Effector memory CD8-positive, alpha-beta T cell (primary cell): Measurements from ENCODE around the gene TTL.
A peak's percentile ranks its signal among the peaks of the same experiment; 100 is the strongest.
"Not testable (repeated sequence)": the region's sequence is repeated elsewhere in the genome, so short reads cannot be mapped to it uniquely, and the experiment has no call there.

Source experiments
- ATAC-seq: fragments of 150-1000 bp; cut with Tn5 transposase; replicated peaks from 2 replicates; pipeline ENCODE4 v1.10.0; 2021; ENCODE audit warnings: mild to moderate bottlenecking, moderate library complexity
- DNase-seq, 3 experiments: peaks; one replicate each; pipeline ENCODE4 v3.0.0; 2021
- H3K27ac Mint-ChIP-seq, 2 donors: one replicate each; pipeline ENCODE4 v1.8.0; 2022; ENCODE audit warnings: mild to moderate bottlenecking in 2 of 2, mixed read lengths in 2 of 2, moderate library complexity in 2 of 2
- H3K27me3 Mint-ChIP-seq, 2 donors: one replicate each; pipeline ENCODE4 v1.8.0; 2022; ENCODE audit warnings: mixed read lengths in 2 of 2
- H3K36me3 Mint-ChIP-seq: one replicate; pipeline ENCODE4 v1.8.0; 2022; ENCODE audit warnings: mild to moderate bottlenecking, moderate library complexity, mixed read lengths; ENCODE audit not compliant: insufficient read depth
- H3K4me1 Mint-ChIP-seq, 2 donors: one replicate each; pipeline ENCODE4 v1.8.0; 2022; ENCODE audit warnings: low read depth in 2 of 2, mixed read lengths in 2 of 2
- H3K4me3 Mint-ChIP-seq, 2 donors: one replicate each; pipeline ENCODE4 v1.8.0; 2022; ENCODE audit warnings: mild to moderate bottlenecking in 2 of 2, mixed read lengths in 2 of 2, moderate library complexity in 2 of 2
- H3K9me3 Mint-ChIP-seq, 2 donors: one replicate each; pipeline ENCODE4 v1.8.0; 2022; ENCODE audit warnings: mixed read lengths in 2 of 2
- total RNA-seq, 9 experiments: gene quantifications; one replicate each; lab custom pipeline; 2026; lab: John Stamatoyannopoulos, UW

The TTL gene
- 31.8 to 69.2 (median 55.5) reads per million in 9 experiments for total RNA-seq

DNA sequence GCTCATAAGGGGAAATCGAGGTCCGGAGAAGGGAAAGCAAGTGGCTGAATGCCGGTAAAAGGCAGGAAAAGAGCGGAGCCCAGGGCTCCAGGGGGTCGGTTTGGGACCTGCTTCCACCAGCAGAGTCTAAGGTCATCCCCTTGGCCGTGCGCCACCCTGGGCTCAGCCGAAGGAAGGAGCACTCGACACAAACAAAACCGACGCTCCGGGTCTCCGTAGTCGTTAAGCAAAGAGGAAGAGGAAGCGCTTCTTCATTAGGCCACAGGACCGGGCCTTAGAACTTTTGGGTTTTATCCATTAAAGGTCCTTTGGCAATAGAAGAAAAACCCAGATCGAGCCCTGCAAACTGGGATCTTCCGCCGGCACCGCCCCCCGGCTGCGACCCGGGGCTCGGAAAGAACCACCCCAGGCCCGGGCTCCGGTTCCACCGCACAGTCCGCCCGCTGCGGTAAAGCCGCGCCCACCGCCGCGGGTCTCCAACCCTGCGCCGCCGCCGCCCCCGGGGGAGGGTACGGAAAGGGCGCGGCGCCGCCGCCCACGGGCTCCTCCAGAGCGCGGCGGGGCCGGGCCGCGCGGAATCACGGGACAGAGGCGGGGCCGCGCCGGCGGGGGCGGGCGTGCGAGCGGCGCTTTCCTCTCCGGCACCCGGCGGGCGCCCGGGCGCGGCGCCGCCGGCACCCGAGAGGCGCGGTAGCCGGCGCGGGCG is at the start of gene TTL:
Gene TTL, plus strand, starts transcription at position 629 of the 706 bp plus-strand sequence. CDS start 189 bp downstream, outside the sequence.
- Mint-ChIP-seq H3K27me3 (no peaks in the 10 kb centered on the region), H3K27ac (peak within 1 kb of the TSS; percentile 79 to 88), H3K9me3 (no peaks in the 10 kb centered on the region), H3K36me3 (peaks cover 9% of the 10 kb centered on the region), H3K4me3 (peak within 1 kb of the TSS; percentile 86 to 95), H3K4me1 (peaks cover 24 to 25% of the 10 kb centered on the region in 2 donors)
- DNase-seq (peak; percentile 62 to 72 (median 66)), ATAC-seq (peak; percentile 76)

DNA sequence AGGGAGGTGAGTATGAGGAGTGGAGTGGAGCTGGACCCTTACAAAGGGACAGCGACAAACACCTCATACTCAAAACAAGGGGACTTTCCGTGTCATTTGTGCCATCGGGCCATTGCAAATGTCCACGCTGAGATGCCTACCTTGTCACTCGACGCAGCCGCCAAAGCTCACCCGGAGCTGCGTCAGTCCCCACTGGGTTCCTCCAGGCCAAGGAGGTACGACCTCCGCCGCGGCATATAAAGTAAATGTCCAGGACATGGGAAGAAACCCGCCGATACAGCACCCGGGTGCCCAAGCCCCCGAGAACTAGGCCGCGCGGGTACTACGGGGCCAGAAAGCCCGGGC is 49.6 kb upstream of the TTL start:
- Mint-ChIP-seq H3K36me3 (peaks cover 13% of the 10 kb centered on the region), H3K4me1 (peaks cover 5 to 13% of the 10 kb centered on the region in 2 donors), H3K27ac (peak overlapping the region; percentile 75 to 94), H3K4me3 (peak overlapping the region; percentile 80 to 85), H3K27me3 (peaks cover 6 to 13% of the 10 kb centered on the region in 2 donors)
- H3K9me3 Mint-ChIP-seq, DNase-seq: not testable (repeated sequence)
- peak; percentile 0 for ATAC-seq

DNA sequence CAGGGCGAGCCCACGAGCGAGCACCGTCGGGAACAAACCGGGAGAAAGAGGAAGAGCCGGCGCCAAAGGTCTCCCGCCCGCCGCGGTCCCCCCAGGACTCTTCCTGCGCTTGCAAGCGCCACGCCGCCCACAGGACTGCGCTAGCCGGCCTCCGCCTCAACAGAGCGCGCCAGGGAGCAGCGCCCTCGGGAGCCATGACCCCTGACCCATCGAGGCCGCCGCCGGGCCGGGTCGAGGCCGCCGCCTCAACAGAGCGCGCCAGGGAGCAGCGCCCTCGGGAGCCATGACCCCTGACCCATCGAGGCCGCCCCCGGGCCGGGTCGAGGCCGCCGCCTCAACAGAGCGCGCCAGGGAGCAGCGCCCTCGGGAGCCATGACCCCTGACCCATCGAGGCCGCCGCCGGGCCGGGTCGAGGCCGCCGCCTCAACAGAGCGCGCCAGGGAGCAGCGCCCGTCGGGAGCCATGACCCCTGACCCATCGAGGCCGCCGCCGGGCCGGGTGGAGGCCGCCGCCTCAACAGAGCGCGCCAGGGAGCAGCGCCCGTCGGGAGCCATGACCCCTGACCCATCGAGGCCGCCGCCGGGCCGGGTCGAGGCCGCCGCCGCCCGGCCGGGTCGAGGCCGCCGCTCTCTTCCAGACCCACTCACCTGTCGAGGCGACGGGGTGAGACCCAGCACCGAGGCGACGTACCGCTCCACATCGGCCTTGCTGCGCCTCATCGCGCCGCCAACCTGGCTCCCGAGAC is 49.0 kb upstream of the TTL start:
- H3K4me3 Mint-ChIP-seq: peak overlapping the region; percentile 80 to 85
- ATAC-seq (peak; percentile 54), DNase-seq (peak in 1 of 3 experiments; percentile 31)
- H3K27ac Mint-ChIP-seq: peak overlapping the region; percentile 82 to 94
- peaks cover 13% of the 10 kb centered on the region for H3K36me3 Mint-ChIP-seq
- peaks cover 5 to 13% of the 10 kb centered on the region in 2 donors for H3K4me1 Mint-ChIP-seq
- peaks cover 7 to 18% of the 10 kb centered on the region in 2 donors for H3K27me3 Mint-ChIP-seq
- H3K9me3 Mint-ChIP-seq: not testable (repeated sequence)

DNA sequence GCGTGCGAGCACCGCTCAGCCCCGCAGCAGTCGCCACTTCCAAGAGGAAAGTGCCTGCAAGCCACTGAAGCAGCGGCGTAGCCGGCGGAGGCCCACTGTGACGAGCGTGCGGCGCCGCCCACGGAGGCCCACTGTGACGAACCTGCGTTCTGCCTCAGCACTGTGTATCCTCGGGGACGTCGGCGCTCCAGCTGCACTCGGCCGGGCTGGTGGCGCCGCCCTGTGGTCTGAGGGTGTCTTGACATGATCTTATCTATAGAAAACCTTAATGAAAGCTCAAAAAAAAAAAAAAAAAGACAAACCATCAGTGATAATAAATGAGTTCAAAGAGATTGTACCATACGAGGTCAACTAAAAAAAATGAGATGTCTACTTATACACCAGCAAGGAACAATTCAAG is 48.5 kb upstream of the TTL start, which contains the start of gene RGPD8:
Gene RGPD8, minus strand, starts transcription at position 166 of the 400 bp plus-strand sequence. CDS start 192 bp downstream, outside the sequence.
- H3K9me3 Mint-ChIP-seq: not testable (repeated sequence)
- Mint-ChIP-seq H3K27me3 (peaks cover 13 to 24% of the 10 kb centered on the region in 2 donors), H3K36me3 (peaks cover 13% of the 10 kb centered on the region), H3K4me3 (peak within 1 kb of the TSS; percentile 80 to 85), H3K27ac (peak within 1 kb of the TSS; percentile 82 to 94), H3K4me1 (peaks cover 5 to 13% of the 10 kb centered on the region in 2 donors)
- ATAC-seq: peak; percentile 99
- DNase-seq: peak; percentile 90

DNA sequence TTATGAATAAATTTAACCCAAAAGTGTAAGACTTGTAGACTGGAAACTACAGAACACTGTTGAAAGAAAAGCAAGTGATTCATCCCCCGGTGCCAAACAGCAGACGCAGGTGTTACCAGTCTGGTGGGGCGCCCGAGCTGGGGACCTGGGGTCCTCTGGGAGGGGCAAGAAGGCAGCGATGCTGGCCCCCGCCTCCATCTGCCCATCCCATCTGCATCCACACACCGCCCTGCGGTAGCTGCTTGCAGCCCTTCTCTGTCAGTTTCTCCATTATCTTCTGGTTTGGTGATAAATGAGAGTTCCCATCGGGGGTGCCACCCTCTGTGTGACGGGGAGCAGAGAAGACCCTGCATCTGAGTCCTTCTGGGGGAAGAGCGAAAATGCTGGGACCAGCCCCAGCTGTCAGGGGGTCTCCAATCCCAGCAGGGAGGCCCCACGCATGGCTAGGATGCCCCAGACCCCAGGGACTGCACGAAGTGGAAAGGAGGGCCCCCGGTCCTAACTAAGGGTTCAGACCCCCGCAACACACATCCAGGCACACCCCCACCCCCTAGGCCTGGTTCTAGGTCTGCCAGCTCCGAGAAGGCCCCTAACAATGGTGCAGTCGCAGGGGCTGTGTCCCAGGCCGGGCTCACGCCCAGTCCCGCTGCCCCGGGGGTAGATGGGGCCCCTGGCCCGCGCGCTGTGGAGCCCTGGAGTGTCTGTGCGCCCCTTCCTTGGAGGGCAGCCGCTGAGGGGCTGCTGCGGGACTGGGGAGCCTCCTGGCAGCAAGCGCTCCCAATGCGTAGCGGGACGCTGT is 47.8 kb upstream of the TTL start:
- DNase-seq: no peak
- Mint-ChIP-seq H3K36me3 (peaks cover 13% of the 10 kb centered on the region), H3K9me3 (no peaks in the 10 kb centered on the region), H3K27me3 (peaks cover 16 to 30% of the 10 kb centered on the region in 2 donors), H3K4me3 (peak overlapping the region; percentile 71 to 77), H3K27ac (peak overlapping the region; percentile 82 to 88), H3K4me1 (peaks cover 5 to 13% of the 10 kb centered on the region in 2 donors)
- ATAC-seq: no peak

DNA sequence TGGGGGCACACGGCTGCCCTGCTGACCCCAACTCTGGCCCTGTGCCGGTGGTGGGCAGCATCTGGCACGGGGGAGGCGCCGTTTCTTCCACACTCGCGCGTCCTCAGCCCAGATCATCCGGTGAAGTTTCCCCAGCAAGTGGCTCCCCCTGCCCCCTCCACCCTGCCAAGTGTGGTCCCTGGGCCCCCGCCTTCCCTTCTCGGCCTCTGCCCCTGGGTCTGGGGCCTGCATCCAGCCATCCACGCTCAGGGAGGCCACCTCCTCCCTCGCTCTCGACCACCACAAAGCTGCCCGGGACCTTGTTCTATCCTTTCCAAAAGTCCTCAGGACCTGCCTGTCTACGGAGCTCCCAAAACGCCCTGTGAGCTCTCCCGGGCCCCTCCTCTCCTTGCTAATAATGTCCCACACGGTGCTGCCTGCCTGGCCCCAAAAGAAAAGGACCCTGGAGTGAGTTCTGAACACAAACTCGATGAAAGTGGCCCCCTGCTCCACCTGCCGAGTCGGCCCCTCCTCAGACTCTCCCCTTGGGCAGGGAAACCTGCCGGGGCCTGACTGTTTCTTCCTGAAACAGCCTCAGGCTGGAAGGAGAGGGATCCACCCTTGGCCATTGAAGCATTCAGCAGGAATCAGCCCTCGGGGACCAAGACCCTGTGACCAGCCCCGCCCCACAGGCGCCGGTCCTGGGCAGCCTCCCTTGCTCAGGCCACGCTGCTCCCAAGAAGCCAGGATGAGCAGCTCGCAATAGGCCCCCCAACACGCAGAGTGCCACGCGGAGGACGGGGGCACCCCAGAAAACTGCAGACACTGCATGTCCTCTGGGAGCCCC is 46.9 kb upstream of the TTL start:
- DNase-seq, H3K36me3 Mint-ChIP-seq, H3K27ac Mint-ChIP-seq, ATAC-seq, H3K9me3 Mint-ChIP-seq, H3K4me1 Mint-ChIP-seq: not testable (repeated sequence)
- peaks cover 21 to 39% of the 10 kb centered on the region in 2 donors for H3K27me3 Mint-ChIP-seq
- H3K4me3 Mint-ChIP-seq: peak overlapping the region in 1 of 2 donors; percentile 22

DNA sequence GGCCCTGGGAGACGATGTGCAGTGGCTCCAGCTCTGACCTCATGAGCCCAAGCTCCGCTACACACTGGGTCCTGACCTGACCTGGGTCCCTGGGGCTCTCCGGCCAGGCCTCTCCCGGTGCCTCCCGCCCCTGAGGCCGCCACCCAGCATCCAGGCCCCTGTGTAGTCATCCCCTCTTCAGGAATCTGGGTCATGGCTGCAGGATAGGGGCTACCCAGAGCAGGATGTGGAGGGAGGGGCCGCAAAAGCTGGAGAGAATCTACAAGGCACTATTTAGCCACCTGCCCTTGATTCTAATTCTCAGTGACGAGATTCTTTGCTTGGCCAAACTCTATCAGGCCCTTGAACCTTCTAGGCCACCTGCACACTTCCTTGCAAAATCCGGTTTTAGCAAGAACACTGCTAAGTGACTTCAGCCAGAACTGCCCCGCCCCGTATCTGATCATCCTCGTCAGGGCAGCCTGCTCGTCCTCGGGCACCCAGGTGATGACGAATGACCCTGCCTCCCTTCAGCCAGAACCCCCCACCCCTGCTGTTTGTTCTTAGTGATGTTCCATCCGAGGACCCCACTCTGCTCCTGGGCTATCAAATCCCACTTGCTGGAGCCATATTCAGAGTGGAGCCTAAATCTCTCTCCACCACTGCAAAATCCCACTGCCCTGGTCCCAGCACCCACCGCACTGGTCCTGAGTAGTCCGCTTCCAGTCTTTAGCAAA is 46.1 kb upstream of the TTL start:
- H3K4me1 Mint-ChIP-seq, ATAC-seq, H3K36me3 Mint-ChIP-seq, H3K4me3 Mint-ChIP-seq, H3K9me3 Mint-ChIP-seq, DNase-seq, H3K27ac Mint-ChIP-seq: not testable (repeated sequence)
- peaks cover 27 to 44% of the 10 kb centered on the region in 2 donors for H3K27me3 Mint-ChIP-seq

DNA sequence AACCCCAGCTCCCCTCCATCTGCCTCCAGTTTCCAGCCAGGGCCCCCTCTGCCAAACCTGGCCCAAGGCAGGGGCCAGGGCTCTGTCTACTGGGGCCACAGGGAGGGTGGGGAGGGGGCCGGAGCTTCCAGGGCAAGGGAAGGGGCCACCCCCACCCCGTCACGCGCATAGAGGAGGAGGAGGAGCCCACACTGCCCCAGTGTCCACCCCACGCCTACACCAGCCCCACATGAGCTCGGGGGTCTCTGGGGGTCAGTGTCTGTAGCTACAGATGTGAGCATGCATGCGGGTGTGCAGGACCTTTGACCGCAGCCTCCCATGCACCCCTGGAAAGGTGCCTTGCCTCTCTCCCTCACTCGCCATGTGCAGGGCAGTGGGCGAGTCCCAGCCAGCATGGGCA is 45.0 kb upstream of the TTL start:
- not testable (repeated sequence) for ATAC-seq, H3K4me1 Mint-ChIP-seq, H3K9me3 Mint-ChIP-seq, H3K27ac Mint-ChIP-seq, H3K36me3 Mint-ChIP-seq, DNase-seq, H3K4me3 Mint-ChIP-seq
- H3K27me3 Mint-ChIP-seq: peaks cover 27 to 44% of the 10 kb centered on the region in 2 donors

DNA sequence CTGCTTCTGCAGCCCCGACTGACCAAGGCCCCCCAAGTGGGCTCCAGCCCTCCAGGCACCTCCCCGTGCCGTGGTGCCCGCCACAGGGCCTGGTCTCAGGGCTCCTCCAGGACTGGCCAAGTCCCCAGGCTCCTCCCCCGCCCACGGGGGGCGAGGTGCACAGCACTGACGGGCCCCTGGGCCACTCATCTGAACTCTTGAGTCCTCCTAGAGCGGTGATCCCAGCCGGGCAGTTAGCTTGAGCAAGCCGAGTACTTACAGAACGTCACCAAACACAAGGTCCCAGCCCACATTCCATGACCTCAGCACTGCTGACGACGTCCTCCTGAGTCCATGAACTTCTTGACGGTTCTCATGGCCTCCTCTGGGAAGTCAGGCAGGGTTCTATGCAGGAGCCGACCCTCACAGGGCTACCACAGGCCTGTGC is 44.5 kb upstream of the TTL start:
- not testable (repeated sequence) for H3K9me3 Mint-ChIP-seq, ATAC-seq, H3K4me1 Mint-ChIP-seq, H3K27ac Mint-ChIP-seq, H3K36me3 Mint-ChIP-seq, DNase-seq, H3K4me3 Mint-ChIP-seq
- peaks cover 27 to 44% of the 10 kb centered on the region in 2 donors for H3K27me3 Mint-ChIP-seq

DNA sequence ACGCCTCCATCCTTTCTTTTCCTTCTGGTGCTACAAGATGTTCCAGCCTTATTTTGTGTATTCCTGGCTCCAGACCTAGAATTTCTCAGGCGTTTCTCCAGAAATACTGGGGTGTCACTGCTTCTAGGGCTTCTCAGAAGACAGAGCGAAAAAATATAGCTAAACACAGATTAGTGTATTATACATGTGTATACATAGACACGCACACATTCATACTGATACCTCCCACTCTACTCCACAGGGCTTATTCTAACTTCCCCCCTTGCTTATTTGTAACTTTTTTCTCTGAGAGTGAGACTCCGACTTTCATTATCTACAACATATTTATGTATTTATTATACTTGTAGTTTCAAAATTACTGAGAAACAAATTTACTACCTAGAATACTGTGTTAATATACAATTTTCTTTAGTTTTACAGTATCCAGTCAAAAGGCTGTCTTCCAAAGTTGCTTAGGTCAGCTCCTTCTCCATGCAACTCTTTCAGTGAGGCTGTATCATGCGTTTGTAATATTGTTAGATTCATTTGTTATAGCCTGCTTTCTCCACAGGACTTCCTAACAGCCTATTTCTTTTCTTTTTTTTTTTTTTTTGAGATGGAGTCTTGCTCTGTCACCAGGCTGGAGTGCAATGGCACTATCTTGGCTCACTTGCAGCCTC is 43.2 kb upstream of the TTL start:
- not testable (repeated sequence) for H3K9me3 Mint-ChIP-seq, H3K27ac Mint-ChIP-seq, H3K4me3 Mint-ChIP-seq, H3K36me3 Mint-ChIP-seq, DNase-seq, H3K4me1 Mint-ChIP-seq, ATAC-seq
- H3K27me3 Mint-ChIP-seq: peaks cover 31 to 44% of the 10 kb centered on the region in 2 donors

DNA sequence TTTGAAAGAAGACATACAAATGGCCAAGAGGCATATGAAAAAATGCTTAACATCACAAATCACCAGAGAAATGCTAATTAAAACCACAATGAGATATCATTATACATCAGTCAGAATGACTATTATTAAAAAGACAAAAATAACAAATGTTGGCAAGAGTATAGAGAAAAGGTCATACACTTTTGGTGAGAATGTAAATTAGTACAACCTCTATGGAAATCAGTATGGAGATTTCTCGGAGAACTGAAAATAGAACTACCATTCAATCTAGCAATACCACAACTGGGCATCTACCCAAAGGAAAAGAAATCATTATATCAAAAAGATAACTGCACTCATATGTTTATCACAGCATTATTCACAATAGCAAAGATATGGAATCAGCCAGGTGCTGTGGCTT is 37.7 kb upstream of the TTL start:
- ATAC-seq, H3K36me3 Mint-ChIP-seq, DNase-seq, H3K4me1 Mint-ChIP-seq, H3K9me3 Mint-ChIP-seq, H3K4me3 Mint-ChIP-seq, H3K27ac Mint-ChIP-seq: not testable (repeated sequence)
- peaks cover 13 to 15% of the 10 kb centered on the region in 2 donors for H3K27me3 Mint-ChIP-seq
